Measurements from ENCODE around the gene SEPTIN8.

The SEPTIN8 gene

GRCh38 chr5:132764051-132764450 is 13.0 kb downstream of the SEPTIN8 start:
- no peaks in the 10 kb centered on the region for H3K79me2 ChIP-seq (ENCODE audit: low read length)
- no peaks in the 10 kb centered on the region for H3K27me3 ChIP-seq (ENCODE audit: low read depth, low read length)
- no peak overlapping the region for H3K9ac ChIP-seq (ENCODE audit: low read length)
- H3K4me3 ChIP-seq (ENCODE audit: low read length) = no peak overlapping the region
- TF ChIP-seq CTCF (IDR thresholded peaks at IDR 0.05; ENCODE audit: low read depth, low read length) (no peak), EZH2phosphoT487 (IDR thresholded peaks at IDR 0.05; ENCODE audit: low read depth) (no peak)
- H3K36me3 ChIP-seq (replicated peaks; ENCODE audit: low read depth, low read length) = no peaks in the 10 kb centered on the region
- H3K4me1 ChIP-seq (ENCODE audit: low read length) = no peaks in the 10 kb centered on the region
- no peak overlapping the region for H2AFZ ChIP-seq (ENCODE audit: low read depth, low read length)
- H3K27ac ChIP-seq (ENCODE audit: low read length) = no peak overlapping the region
- no peak overlapping the region for H3K4me2 ChIP-seq (ENCODE audit: low read length)
- H4K20me1 ChIP-seq (ENCODE audit: insufficient read depth, low read length) = no peaks in the 10 kb centered on the region
- no peaks in the 10 kb centered on the region for H3K9me3 ChIP-seq (ENCODE audit: insufficient read depth, low read length)

GRCh38 chr5:132763181-132764036 is 13.6 kb downstream of the SEPTIN8 start:
- Histone ChIP-seq H3K9ac (ENCODE audit: low read length) (no peak overlapping the region), H3K79me2 (ENCODE audit: low read length) (no peaks in the 10 kb centered on the region), H2AFZ (ENCODE audit: low read depth, low read length) (no peak overlapping the region), H3K4me3 (ENCODE audit: low read length) (no peak overlapping the region), H3K4me1 (ENCODE audit: low read length) (no peaks in the 10 kb centered on the region), H3K27ac (ENCODE audit: low read length) (no peak overlapping the region), H3K4me2 (ENCODE audit: low read length) (no peak overlapping the region), H3K36me3 (replicated peaks; ENCODE audit: low read depth, low read length) (peaks cover under 1% of the 10 kb centered on the region), H4K20me1 (ENCODE audit: insufficient read depth, low read length) (no peaks in the 10 kb centered on the region), H3K27me3 (ENCODE audit: low read depth, low read length) (no peaks in the 10 kb centered on the region), H3K9me3 (ENCODE audit: insufficient read depth, low read length) (no peaks in the 10 kb centered on the region)
- TF ChIP-seq EZH2phosphoT487 (IDR thresholded peaks at IDR 0.05; ENCODE audit: low read depth) (no peak), CTCF (IDR thresholded peaks at IDR 0.05; ENCODE audit: low read depth, low read length) (no peak)

- H3K4me2 ChIP-seq (ENCODE audit: low read length) = no peak overlapping the region
- no peak overlapping the region for H3K9ac ChIP-seq (ENCODE audit: low read length)
- no peak overlapping the region for H2AFZ ChIP-seq (ENCODE audit: low read depth, low read length)
Observed at GRCh38 chr5:132762246-132763000, 14.6 kb downstream of the SEPTIN8 start.

More at GRCh38 chr5:132762246-132763000, 14.6 kb downstream of the SEPTIN8 start:
- H3K9me3 ChIP-seq (ENCODE audit: insufficient read depth, low read length) = no peaks in the 10 kb centered on the region
- no peaks in the 10 kb centered on the region for H3K79me2 ChIP-seq (ENCODE audit: low read length)
- H3K27me3 ChIP-seq (ENCODE audit: low read depth, low read length) = no peaks in the 10 kb centered on the region
- no peak overlapping the region for H3K4me3 ChIP-seq (ENCODE audit: low read length)
- no peaks in the 10 kb centered on the region for H4K20me1 ChIP-seq (ENCODE audit: insufficient read depth, low read length)
- peaks cover 2% of the 10 kb centered on the region for H3K36me3 ChIP-seq (replicated peaks; ENCODE audit: low read depth, low read length)
- no peaks in the 10 kb centered on the region for H3K4me1 ChIP-seq (ENCODE audit: low read length)
- no peak for TF ChIP-seq CTCF (IDR thresholded peaks at IDR 0.05; ENCODE audit: low read depth, low read length)
- TF ChIP-seq EZH2phosphoT487 (IDR thresholded peaks at IDR 0.05; ENCODE audit: low read depth) = no peak
- H3K27ac ChIP-seq (ENCODE audit: low read length) = no peak overlapping the region
